Osteocyte (in vitro differentiated cells): Measurements from ENCODE around the gene C4orf46. TPM values are rescaled to one million over a fixed set of nuclear protein-coding genes. Genes with fewer than 3 reads are reported as not detected.
"Not testable (repeated sequence)": the region's sequence is repeated elsewhere in the genome, so short reads cannot be mapped to it uniquely, and the experiment has no call there.

ENCODE experiments used
- DNase-seq: peaks from one replicate; pipeline ENCODE4 v3.0.0; 2021; ENCODE audit warnings: mixed read lengths; ENCODE audit not compliant: unreplicated experiment; ENCODE audit errors: extremely low spot score
- H3K27ac Mint-ChIP-seq: one replicate; pipeline ENCODE4 v1.8.0; 2021; ENCODE audit warnings: mild to moderate bottlenecking, mixed read lengths; ENCODE audit not compliant: unreplicated experiment
- H3K27me3 Mint-ChIP-seq: one replicate; pipeline ENCODE4 v1.8.0; 2021; ENCODE audit warnings: mixed read lengths; ENCODE audit not compliant: unreplicated experiment
- H3K36me3 Mint-ChIP-seq: one replicate; pipeline ENCODE4 v1.8.0; 2021; ENCODE audit warnings: mixed read lengths; ENCODE audit not compliant: unreplicated experiment
- H3K4me1 Mint-ChIP-seq: one replicate; pipeline ENCODE4 v1.8.0; 2021; ENCODE audit warnings: mixed read lengths; ENCODE audit not compliant: unreplicated experiment
- H3K4me3 Mint-ChIP-seq: one replicate; pipeline ENCODE4 v1.8.0; 2021; ENCODE audit warnings: mild to moderate bottlenecking, moderate library complexity, mixed read lengths; ENCODE audit not compliant: unreplicated experiment
- H3K9me3 Mint-ChIP-seq: one replicate; pipeline ENCODE4 v1.8.0; 2021; ENCODE audit warnings: mixed read lengths; ENCODE audit not compliant: unreplicated experiment
- total RNA-seq: library from RNA; stranded (reverse); gene quantifications from 2 replicates; pipeline ENCODE4 v1.2.1, GENCODE V29; 2021
- TF ChIP-seq, protein P1 (sequence below): fragments of 200-600 bp; sonication (generic); IDR thresholded peaks from 2 replicates; pipeline ENCODE4 v1.5.0; 2021; ENCODE audit warnings: antibody characterized with exemption, mild to moderate bottlenecking, moderate library complexity

C4orf46 gene
- total RNA-seq, 1 donor from 2014 or later, result 8.3 TPM

DNA sequence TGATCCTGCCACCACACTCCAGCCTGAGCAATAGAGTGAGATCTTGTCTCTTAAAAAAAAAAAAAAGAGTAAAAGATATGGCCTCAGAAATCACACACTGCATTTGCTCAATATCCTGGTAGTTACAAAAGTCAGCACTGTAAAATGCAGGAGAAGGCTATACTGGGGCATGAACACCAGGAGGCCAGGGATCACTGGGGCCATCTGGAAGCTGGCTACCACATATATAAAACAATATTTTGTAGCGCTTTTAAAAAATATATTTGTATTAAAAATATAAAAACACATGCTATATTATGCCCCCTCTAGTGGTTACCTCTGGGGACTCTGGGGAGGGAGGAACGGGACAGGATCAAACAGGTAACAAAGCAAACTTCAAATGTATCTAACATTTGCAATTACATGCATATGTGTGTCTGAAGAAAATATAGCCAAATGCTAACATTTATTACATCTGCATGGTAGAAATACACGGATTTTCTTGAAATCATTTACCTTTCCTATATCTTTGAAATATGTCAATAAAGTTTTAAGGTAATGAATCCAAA is 4.0 kb downstream of the C4orf46 start:
- no peaks in the 10 kb centered on the region for H3K9me3 Mint-ChIP-seq
- no peak overlapping the region for H3K4me3 Mint-ChIP-seq
- no peak for DNase-seq
- TF ChIP-seq, protein P1, sequence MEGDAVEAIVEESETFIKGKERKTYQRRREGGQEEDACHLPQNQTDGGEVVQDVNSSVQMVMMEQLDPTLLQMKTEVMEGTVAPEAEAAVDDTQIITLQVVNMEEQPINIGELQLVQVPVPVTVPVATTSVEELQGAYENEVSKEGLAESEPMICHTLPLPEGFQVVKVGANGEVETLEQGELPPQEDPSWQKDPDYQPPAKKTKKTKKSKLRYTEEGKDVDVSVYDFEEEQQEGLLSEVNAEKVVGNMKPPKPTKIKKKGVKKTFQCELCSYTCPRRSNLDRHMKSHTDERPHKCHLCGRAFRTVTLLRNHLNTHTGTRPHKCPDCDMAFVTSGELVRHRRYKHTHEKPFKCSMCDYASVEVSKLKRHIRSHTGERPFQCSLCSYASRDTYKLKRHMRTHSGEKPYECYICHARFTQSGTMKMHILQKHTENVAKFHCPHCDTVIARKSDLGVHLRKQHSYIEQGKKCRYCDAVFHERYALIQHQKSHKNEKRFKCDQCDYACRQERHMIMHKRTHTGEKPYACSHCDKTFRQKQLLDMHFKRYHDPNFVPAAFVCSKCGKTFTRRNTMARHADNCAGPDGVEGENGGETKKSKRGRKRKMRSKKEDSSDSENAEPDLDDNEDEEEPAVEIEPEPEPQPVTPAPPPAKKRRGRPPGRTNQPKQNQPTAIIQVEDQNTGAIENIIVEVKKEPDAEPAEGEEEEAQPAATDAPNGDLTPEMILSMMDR, result peak; percentile 52
- H3K27me3 Mint-ChIP-seq, result no peaks in the 10 kb centered on the region
- peaks cover 17% of the 10 kb centered on the region for H3K4me1 Mint-ChIP-seq
- peaks cover 7% of the 10 kb centered on the region for H3K36me3 Mint-ChIP-seq
- no peak overlapping the region for H3K27ac Mint-ChIP-seq

DNA sequence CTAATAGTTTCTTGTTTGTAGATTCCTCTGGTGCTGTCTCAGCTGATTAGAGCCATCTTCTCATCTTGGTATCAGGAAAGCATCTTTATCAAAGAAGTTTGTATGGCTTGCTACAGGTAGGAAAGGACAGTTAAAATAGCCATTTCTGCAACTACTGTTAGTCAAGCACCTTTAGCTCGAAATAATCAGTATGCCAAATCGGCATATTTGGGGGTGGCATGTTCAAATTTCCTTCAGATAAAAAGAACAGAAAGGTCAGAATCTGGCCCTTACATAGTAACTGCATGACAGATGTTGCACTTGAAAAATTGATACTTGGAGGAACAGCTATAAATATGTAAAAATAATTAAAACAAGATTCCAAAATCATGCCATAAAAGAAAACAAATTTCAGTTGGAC is 4.8 kb downstream of the C4orf46 start:
- DNase-seq, result no peak
- H3K4me3 Mint-ChIP-seq, result no peak overlapping the region
- H3K9me3 Mint-ChIP-seq, result no peaks in the 10 kb centered on the region
- H3K4me1 Mint-ChIP-seq, result peaks cover 12% of the 10 kb centered on the region
- no peaks in the 10 kb centered on the region for H3K27me3 Mint-ChIP-seq
- TF ChIP-seq, protein P1, result no peak
- no peak overlapping the region for H3K27ac Mint-ChIP-seq
- peaks cover 7% of the 10 kb centered on the region for H3K36me3 Mint-ChIP-seq

DNA sequence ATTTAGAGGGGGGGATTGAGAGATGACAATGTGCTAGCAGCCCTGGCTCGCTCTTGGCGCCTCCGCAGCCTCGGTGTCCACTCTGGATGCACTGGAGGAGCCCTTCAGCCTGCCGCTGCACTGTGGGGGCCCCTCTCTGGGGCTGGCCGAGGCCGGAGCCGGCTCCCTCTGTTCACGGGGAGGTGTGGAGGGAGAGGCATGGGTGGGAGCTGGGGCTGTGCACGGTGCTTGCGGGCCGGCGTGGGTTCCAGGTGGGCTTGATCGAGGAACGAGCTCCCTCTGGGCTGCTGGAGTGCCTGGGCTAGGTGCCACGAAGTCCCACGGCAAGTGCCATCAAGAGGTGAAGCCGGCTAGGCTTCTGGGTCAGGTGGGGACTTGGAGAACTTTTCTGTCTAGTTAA is 6.9 kb downstream of the C4orf46 start:
- Mint-ChIP-seq H3K4me3 (no peak overlapping the region), H3K27me3 (no peaks in the 10 kb centered on the region), H3K36me3 (peaks cover 7% of the 10 kb centered on the region), H3K9me3 (no peaks in the 10 kb centered on the region), H3K4me1 (peaks cover 3% of the 10 kb centered on the region), H3K27ac (no peak overlapping the region)
- no peak for DNase-seq
- TF ChIP-seq, protein P1, result no peak

DNA sequence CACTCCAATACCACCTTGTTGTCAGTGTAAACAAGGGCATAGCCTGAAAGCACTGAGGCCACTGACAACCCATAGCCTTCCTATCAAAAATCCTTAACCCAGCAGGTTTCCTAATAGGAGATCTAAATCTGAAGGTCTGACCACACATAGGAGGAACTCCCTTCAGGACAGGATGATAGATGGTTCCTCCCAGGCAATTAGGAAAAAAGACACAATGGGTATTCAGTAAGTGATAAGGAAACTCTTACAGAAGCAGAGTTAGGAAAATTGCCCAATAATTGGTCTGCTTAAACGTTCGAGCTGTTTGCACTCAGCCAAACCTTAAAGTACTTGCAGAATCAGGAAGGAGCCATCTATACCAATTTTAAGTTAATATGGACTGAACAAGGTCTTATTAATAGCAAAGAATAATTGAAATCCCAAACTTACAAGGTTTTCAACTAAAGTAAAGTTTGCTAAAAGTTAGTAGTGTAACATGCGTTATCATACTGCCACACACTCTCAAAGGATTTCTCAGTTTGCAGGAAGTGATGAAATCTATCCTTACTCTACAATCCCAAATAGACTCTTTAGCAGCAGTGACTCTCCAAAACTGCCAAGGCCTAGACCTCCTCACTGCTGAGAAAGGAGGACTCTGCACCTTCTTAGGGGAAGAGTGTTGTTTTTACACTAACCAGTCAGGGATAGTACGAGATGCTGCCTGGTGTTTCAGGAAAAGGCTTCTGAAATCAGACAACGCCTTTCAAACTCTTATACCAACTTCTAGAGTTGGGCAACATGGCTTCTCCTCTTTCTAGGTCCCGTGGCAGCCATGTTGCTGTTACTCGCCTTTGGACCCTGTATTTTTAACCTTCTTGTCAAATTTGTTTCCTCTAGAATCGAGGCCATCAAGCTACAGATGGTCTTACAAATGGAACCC is 7.7 kb downstream of the C4orf46 start:
- H3K4me3 Mint-ChIP-seq, H3K27ac Mint-ChIP-seq, H3K4me1 Mint-ChIP-seq, H3K9me3 Mint-ChIP-seq, H3K36me3 Mint-ChIP-seq, DNase-seq, H3K27me3 Mint-ChIP-seq: not testable (repeated sequence)

GRCh38 chr4:158663255-158663654 is 8.4 kb downstream of the C4orf46 start:
- not testable (repeated sequence) for H3K27ac Mint-ChIP-seq

GRCh38 chr4:158657291-158657690 is 14.4 kb downstream of the C4orf46 start:
- no peaks in the 10 kb centered on the region for H3K9me3 Mint-ChIP-seq
- no peak for DNase-seq
- H3K4me3 Mint-ChIP-seq, result no peak overlapping the region
- H3K27me3 Mint-ChIP-seq, result peaks cover 5% of the 10 kb centered on the region
- H3K4me1 Mint-ChIP-seq, result peaks cover 5% of the 10 kb centered on the region
- no peaks in the 10 kb centered on the region for H3K36me3 Mint-ChIP-seq
- H3K27ac Mint-ChIP-seq, result no peak overlapping the region
- TF ChIP-seq, protein P1, result no peak

More at GRCh38 chr4:158663255-158663654, 8.4 kb downstream of the C4orf46 start:
- H3K27me3 Mint-ChIP-seq, H3K36me3 Mint-ChIP-seq, DNase-seq, H3K4me1 Mint-ChIP-seq, H3K4me3 Mint-ChIP-seq, H3K9me3 Mint-ChIP-seq: not testable (repeated sequence)
